NCI-H146 treated with DMSO at 0.1 percent for 48 hours (cell line): ENCODE measurements around the gene TP53RK.

Experiments
- DNase-seq: peaks from one replicate; lab custom pipeline; 2025; ENCODE audit not compliant: unreplicated experiment; lab: John Stamatoyannopoulos, UW

The TP53RK gene

DNA sequence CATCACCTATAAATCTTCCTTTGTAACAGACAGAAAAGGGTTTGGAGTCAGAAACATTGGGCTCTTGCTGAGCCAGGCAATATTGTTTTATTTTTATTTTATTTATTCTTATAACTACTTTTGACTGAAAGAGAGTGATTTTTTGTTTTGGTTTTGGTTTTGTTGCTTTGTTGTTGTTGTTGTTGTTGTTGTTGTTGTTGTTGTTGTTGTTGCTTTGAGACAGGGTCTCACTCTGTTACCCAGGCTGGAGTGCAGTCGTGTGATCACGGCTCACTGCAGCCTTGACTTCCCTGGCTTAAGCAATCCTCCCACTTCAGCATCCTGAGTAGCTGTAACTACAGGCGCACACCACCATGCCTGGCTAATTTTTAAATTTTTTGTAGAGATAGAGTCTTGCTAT lies 22.9 kb downstream of the TP53RK start:
- DNase-seq, result no peak

DNA sequence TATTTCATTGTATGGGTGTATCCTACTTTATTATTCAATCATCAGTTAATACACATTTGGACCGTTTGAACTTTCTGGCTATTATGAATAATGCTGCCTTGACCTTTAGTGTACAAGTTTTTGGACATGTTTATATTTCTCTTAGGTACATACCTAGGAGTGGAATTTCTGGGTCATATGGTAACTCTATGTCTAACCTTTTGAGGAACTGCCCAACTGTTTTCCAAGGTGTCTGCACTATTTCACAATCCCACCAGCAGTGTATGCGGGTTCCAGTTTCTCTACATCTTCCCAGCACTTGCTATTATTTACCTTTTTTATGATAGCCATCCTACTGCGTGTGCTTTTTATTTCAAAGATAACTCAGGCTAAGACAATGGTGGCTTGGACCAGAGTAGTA lies 23.6 kb downstream of the TP53RK start:
- no peak for DNase-seq

DNA sequence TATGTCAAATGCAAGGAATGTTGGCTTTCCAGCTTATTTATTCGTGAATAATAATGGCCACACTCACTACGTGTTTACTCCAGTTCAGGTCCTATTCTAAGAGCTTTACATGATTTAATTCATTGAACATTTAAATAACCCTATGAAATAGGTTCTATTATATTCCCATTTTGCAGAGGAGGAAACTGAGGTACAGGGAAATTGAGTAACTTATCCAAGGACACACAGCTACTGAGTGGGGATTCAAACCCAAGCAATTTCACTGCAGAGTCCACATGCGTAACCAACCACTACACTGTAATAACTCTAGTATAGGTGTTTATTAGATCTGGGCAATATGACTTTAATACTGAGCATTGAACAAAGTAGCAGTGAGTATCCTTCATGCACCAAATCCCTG lies 25.7 kb downstream of the TP53RK start:
- no peak for DNase-seq

DNA sequence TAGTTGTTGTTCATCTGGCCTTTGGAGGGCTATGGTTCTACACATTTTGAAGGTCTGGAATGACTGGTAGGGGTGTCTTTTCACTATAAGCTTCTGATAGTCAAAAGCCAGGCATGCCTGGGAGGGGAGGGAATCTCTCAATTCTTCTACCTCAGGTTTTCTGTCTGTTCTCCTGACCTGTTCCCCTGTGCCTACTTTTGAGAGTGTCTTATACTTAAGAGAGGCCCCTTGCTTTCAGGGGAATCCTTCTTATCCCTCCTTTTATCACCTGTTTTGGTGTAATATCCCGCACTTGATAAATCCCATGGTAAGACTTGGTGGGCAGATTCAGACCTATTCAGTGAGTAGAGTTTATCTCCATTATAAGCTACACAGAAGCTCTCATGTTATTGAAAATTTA lies 27.6 kb downstream of the TP53RK start:
- DNase-seq, result no peak

DNA sequence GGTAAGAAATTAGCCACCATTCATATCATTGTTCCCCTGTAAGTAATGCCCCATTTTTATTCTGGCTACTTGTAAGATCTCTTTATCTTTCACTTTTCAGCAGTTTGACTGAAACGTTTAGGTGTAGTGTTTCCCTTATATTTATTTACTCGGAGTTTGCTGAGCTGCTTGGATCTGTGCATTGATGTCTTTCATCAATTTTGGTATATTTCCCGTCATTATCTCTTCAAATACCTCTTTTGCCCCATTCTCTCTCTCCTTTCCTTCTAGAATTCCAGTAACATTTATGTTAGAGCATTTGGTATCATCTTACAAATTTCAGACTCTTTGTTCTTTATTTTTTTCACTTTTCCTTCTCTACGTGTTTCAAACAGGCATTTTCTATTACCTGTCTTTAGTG lies 28.8 kb downstream of the TP53RK start:
- DNase-seq, result no peak

DNA sequence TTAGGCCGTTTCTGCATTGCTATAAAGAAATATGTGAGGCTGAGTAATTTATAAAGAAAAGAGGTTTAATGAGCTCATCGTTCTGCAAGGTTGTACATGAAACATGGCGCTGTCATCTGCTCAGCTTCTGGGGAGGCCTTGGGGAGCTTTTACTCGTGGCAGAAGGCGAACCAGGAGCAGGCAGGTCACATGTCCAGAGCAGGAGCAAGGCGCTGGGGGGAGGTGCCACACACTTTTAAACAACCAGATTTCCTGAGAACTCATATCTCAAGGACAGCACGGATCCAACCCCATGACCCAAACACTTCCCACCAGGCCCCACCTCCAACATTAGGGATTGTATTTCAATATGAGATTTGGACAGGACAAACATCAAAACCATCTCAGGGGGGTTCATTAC lies 31.6 kb downstream of the TP53RK start:
- DNase-seq, result no peak

DNA sequence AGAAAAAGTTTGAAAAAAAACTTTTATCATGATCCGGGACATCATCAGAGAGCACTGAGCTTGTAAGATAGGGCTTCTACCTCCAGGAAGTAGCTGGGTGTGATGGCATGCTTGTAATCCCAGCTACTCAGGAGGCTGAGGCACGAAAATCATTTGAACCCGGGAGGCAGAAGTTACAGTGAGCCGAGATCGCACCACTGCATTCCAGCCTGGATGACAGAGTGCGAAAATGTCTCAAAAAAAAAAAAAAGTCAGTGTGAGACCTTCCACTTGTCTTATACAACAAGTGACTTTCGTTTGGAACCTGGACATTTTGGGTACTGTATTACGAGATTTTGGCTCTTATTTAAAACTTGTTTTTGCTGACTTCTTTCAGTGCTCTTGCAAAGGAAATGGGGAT lies 32.1 kb downstream of the TP53RK start:
- no peak for DNase-seq

DNA sequence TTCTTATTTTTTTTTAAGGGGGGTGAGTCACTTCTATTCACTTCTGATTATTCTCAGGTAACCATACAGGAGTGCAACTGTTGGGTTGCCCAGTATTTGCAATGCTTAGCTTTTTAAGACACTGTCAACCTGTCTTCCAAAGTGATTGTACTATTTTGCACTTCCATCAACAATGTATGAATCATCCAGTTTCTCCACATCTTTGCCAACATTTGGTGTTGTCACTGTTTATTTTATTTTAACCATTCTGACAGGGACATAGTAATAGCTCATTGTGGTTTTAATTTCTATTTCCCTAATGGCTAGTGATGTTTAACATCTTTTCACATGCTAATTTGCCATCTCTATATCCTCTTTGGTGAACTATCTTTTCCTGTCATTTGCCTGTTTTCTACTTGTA lies 36.5 kb downstream of the TP53RK start:
- DNase-seq, result no peak

DNA sequence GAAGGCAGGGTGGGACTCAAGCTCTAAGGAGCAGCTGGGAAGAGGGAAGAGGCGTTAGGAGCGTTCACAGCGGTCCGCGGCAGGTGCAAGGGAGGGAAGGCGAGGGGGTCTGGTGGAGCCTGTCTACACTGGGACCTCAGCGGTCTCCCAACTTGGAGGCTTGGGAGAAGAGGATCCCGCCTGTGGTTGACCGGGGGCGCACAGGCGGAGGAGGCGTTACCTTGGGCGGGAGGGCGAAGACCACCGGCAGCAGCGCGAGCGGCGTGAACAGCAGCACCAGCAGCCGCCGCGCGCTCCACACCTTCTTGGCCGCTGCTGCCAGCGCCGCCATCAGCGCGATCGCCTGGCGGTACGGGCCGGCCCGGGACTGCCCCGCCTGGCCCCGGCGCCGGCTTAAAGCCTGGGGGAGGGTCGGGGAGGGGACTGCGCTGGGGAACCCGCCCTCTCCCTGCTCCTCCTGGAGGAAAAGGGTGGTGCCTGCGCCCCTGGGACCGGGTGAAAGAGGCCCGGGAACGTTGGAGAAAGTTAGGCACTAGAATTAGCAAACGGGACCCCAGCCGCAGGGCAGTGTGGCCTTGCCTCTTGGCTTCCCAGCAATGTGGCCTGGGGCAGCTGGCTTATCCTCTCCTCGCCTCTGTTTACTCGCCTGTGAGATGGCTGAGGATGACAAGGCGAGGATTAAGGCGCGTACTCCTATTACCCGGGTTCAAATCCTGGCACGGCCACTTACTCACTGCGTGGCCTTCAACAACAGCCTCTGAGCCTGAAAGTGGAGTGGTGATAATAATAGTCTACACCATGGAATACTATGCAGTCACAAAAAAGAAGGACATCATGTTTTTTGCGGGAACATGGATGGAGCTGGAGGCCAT lies 37.9 kb downstream of the TP53RK start, which contains the start of gene SLC13A3:
SLC13A3 (minus strand) TSS at position 369 of the 872 bp plus-strand sequence; CDS start at position 331, 38 bp downstream.
- peak; percentile 31 for DNase-seq

DNA sequence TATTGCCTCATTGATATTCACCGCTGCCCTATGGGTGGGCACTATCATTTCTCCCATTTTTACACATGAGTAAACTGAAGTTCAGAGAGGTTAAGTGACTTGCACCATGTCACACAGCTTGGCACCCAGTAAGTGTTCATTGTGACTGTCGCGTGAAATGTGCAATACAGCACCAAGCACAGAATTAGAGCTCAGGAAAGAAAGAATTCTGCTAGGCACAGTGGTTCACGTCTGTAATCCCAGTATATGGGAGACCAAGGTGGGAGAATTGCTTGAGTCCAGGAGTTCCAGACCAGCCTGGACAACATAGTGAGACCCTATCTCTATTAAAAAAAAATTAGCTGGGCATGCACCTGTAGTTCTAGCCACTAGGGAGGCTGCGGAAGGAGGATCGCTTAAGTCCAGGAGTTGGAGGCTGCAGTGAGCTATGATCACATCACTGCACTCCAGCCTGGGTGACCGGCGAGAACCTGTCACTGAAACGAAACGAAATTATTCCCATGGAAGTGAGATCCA lies 38.6 kb downstream of the TP53RK start:
- DNase-seq, result no peak

DNA sequence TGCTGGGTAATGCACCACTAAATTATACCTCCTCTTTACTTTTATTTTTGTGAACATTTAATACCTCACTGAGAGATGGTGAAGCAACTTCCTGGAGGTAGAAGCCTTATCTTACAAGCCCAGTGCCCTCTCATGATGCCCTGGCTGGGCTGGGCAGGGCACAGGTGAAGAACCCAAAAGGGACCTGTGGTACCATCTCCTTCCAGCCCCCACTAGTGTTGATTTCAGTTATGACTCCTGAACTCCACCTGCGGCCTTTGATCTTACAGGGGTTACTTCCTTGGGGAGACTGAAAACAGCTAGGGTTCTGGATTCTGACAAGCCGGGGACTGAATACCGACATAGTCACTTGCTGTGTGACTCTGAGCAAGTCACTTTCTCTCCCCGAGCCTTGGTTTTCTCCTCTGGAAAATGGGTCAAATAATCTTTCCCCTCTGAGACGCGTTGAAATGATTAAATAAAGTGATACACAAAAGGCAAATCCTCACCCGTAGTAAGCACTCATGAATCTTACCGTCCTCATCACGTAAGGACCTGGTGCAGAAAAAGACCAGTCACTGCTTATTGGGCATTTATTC lies 39.2 kb downstream of the TP53RK start:
- no peak for DNase-seq

DNA sequence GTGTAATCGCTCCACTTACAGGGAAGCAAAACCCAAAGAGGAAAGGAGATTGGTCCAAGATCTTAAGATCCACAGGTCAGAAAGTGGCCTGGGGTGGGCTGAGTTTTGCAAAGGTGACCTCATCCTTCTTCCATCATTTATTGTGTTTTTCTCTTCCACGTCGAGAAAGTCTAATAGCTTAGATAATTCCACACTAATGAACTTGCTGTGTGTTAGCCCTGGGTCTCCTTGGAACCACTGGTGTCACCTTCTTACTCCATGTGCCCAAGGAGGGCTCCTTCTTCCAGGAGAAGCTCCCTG lies 39.6 kb downstream of the TP53RK start:
- no peak for DNase-seq

DNA sequence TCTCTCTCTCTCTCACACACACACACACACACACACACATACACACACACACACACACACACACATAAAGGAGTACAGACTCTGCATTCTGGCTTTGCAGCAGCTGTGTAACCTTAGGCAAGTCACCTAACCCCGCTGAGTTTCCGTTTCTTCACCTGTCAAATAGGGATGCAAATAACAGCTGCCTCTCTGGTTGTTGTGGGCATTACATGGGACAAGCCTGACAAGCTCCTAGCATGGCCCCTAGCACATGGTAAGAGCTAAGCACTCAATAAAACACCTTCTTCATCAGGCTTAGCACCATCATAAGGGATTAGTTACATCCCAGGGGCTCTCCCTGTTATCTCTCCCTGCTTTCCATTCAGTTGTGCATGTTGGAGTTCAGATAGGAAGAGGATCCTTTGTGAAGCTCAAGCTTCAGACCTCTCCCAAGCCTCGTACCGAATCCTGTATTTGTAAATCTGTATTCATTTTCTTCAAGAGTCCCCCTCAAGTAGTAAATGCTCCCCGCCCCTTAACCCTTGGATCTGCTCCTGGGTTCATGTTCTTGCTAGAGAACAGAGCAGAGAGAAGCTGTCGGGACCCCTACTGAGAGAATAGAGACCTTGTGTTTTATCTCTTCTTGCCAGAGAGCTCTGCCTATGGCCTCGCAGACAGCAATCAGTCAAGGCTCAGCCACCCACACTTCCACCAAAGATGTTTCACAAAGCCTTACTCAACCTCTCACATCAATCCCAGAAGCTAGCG lies 40.2 kb downstream of the TP53RK start:
- DNase-seq, result peak; percentile 60

DNA sequence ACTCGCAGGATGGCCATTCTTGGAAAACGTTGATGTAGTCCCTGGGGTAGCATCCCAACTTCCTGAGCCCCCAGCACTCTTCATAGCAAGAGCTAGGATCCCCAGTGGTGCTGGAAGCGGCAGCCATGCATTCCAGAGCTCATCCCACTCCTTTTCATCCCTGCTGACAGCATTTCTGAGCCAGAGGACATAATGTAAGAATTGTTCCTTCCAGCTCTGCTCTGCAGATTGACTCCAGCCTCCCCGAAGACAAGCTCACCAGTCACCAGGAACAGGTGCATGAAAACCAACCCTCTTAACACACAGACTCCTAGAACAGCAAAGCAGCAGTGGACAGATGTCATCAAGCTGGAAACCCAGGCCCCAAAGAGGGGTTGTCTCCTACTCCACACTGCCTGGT lies 41.8 kb downstream of the TP53RK start:
- DNase-seq, result no peak

DNA sequence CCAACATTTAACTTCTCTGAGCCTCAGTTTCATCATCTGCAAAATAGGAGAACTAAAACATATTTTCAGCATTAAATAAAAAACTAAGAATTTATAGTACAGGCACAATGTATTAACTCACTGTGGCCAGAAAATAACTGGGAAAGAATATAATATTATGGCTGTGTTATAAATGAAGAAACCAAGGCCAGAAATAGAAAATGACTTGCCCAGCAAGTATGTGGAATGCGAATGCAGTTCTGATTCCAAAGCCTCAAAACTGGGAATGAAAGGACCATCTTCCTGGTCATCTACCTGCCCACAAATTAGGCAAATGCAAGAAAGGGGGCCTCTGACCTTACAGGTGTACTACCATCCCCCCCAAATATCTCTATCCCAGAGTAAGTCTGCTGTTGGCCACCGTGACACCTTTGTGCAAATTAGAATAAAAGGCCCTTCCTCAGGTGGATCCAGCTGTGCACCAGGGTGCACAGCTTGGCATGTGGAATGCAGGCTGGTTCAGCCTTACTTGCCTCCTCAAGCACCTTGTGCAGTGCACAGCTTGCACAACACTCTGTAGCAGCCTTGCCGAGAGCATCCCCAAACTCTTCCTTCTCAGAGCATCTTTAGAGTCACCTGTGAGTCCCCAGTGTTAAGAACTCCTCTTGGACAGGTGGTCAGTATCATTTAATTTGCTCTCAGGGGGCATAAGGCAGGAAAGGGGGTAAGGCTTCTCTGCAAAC lies 42.4 kb downstream of the TP53RK start:
- no peak for DNase-seq

DNA sequence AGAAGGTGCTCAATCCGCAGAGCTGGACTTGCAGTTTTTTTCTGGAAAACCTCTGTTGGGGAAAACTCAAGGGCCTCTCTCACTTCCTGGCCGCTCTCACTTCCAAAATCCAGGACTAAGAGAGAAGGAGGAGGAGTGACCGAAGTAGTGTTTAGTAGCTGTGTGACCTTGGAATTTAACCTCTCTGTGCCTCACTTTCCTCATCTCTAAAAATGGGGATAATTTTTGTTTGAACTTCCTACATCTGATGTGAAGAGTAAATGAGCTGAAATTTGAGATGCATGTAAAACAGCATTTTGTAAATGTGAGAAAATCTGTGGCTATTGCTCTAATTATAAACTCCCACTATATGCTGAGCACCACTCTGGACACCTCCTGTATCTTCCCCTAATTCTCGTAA lies 43.1 kb downstream of the TP53RK start:
- no peak for DNase-seq

DNA sequence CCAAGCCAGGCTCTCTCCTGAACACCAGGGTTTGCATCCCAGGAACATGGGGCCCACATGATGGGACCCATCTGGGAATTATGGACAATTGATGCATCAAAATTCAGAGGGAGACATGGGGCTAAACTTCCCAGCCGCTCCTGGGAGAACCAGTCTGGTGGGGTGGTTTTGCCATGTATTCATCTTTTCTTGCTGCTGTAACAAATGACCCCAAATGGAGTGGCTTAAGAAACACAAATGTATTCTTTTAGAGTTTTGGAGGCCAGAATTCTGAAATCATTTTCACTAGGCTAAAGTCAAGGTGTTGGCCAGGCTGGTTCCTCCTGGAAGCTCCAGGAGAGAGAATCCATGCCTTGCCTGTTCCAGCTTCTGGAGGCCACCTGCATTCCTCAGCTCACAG lies 44.5 kb downstream of the TP53RK start:
- no peak for DNase-seq

DNA sequence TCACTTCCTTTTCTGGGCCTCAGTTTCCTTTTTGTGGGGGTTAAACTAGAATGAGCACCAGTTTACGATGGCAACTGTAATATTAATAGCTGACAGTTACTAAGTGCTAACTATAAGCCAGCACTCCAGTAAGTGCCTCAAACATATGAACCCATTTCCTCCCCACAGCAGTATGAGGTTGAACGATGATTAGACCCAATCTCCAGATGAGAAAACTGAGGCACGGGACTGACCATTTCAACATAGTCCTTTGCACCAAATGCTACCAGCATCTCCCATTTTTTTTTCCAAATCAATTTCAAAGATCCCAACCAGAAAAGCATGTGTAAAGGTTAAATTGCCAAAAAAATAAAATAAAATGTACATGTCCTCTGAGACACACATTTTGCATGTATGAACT lies 45.1 kb downstream of the TP53RK start:
- DNase-seq, result no peak

DNA sequence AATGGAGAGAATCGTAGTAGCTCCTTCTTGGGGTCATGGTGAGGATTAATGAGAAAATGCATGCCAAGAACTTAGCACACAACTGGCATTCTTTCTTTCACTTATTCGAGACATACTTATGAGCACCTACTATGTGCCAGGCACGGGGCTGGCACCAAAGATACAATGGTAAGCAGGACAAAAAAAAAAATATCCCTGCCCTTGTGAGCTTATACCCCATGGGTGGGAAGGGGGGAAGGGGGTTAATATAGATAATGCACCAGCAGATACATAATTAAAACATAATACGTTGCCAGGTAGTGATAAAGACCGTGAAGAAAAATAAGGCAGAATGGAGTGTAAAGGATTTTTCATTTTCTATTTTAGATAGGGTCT lies 46.3 kb downstream of the TP53RK start:
- no peak for DNase-seq

DNA sequence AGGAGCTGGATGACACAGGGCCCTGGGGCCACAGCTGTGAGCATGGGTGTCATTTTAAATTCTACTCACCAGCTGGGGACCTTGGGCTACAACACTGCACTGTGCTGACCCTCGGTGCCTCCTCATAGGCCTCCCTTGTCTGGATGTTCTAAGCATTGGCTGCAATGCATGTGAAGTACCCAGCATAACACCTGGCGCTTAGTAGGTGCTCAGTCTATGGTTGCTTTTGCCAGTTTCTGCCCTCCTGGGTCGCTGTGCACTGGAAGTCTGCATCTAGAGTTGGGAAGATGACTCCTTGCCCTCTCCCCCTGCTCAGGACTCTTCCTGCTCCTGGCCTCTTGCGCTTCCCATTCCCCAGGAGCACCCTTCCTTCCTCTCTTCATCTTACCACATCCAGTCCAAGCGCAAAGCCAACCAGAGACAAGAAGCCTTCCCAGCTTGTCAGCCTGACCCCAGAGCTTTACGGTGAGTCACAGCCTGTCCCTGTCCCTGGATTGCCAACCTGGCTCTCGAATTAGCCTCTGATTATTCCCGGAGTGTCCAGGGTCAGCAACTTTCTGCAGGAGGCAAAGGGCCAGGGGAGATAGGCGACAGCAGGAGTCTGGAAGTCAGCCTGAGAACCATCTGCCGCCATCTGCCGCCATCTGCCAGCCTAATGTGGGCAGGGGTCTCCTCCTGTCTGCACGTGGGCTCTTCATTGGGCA lies 46.8 kb downstream of the TP53RK start:
- no peak for DNase-seq

DNA sequence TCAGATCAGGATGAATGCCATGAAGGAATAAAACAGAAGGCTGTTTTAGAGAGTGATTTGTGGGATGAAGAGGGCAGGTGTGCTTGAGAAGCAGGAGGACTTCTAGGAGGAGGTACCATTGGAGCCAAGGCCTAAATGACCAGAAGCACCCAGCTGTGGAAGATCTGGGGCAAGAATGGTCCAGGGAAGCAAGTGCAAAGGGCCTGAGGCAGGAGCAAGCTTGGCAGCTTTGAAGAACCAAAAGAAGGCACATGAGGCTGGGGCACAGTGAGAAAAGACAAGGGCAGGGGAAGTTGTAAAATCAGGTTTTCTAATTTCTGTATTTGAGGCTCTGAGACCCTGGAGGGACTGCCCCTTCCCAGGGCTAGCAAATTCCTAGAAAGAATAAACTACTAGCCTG lies 47.8 kb downstream of the TP53RK start:
- no peak for DNase-seq
